A673 (cell line): ENCODE data around the gene AMOTL1. TPM values are rescaled to one million over a fixed set of nuclear protein-coding genes. Genes with fewer than 3 reads are reported as not detected.

Source experiments
- BruUV-seq: library from RNA; stranded (reverse); fragments of 400-500 nt; replicated peaks from 2 replicates; lab custom pipeline; 2021; lab: Mats Ljungman, UMichigan
- CTCF ChIA-PET: fragments of 300-600 bp; sonication (Branson Sonifier 250); formaldehyde crosslinking; loops from one replicate; lab custom pipeline; 2022; ENCODE audit warnings: antibody characterized with exemption; lab: Charles Lee
- POLR2A ChIA-PET: fragments of 300-600 bp; sonication (Branson Sonifier 250); formaldehyde crosslinking; loops from one replicate; lab custom pipeline; 2022; ENCODE audit warnings: antibody characterized with exemption; ENCODE audit not compliant: low non-redundant PET; lab: Charles Lee
- DNase-seq: peaks from one replicate; pipeline ENCODE4 v3.0.0-alpha.2; 2015; ENCODE audit warnings: low spot score
- H3K27ac ChIP-seq: fragments of 200-600 bp; sonication (generic); 2 replicates; pipeline ENCODE4 v1.5.1; 2016; ENCODE audit warnings: mixed run types, low read depth, mild to moderate bottlenecking, mixed read lengths, antibody characterized with exemption, low read length; ENCODE audit not compliant: poor library complexity, severe bottlenecking
- H3K27me3 ChIP-seq: fragments of 200-600 bp; sonication (generic); replicated peaks from 2 replicates; pipeline ENCODE4 v1.6.1; 2017; ENCODE audit warnings: mixed run types, low read depth, mild to moderate bottlenecking, mixed read lengths, antibody characterized with exemption, low read length; ENCODE audit not compliant: insufficient read depth, poor library complexity
- H3K36me3 ChIP-seq: fragments of 200-600 bp; sonication (generic); 2 replicates; pipeline ENCODE4 v1.6.1; 2016; ENCODE audit warnings: mixed run types, mild to moderate bottlenecking, mixed read lengths, antibody characterized with exemption, low read length; ENCODE audit not compliant: insufficient read depth, poor library complexity, severe bottlenecking
- H3K4me1 ChIP-seq: fragments of 200-600 bp; sonication (generic); 2 replicates; pipeline ENCODE4 v1.6.1; 2017; ENCODE audit warnings: mixed run types, mild to moderate bottlenecking, mixed read lengths, antibody characterized with exemption, low read length; ENCODE audit not compliant: insufficient read depth, poor library complexity, severe bottlenecking
- H3K4me3 ChIP-seq: fragments of 200-600 bp; sonication (generic); 2 replicates; pipeline ENCODE4 v1.5.1; 2016; ENCODE audit warnings: low read depth, mixed run types, mild to moderate bottlenecking, mixed read lengths, low read length; ENCODE audit not compliant: poor library complexity, severe bottlenecking
- H3K9me3 ChIP-seq: fragments of 200-600 bp; sonication (generic); 2 replicates; pipeline ENCODE4 v1.6.1; 2016; ENCODE audit warnings: mixed run types, low read depth, mild to moderate bottlenecking, mixed read lengths, antibody characterized with exemption, low read length; ENCODE audit not compliant: poor library complexity, severe bottlenecking
- EZH2 ChIP-seq: fragments of 200-600 bp; sonication (generic); IDR thresholded peaks from 2 replicates; pipeline ENCODE4 v1.6.1; 2017; ENCODE audit warnings: borderline replicate concordance, low read depth, mild to moderate bottlenecking, mixed read lengths, antibody characterized with exemption, low read length; ENCODE audit not compliant: poor library complexity, severe bottlenecking
- intact Hi-C: fragments of 100-400 bp; cut with micrococcal nuclease; formaldehyde crosslinking; loops from one replicate; pipeline ENCODE4 v1.10.0; 2022; ENCODE audit not compliant: unreplicated experiment
- total RNA-seq: library from RNA; stranded (reverse); gene quantifications from 2 replicates; pipeline ENCODE4 v1.2.3, GENCODE V29; 2021
- TF ChIP-seq, protein P1 (sequence below): fragments of 300-800, 200-600 bp; sonication (generic); conservative IDR thresholded peaks from 2 replicates; pipeline ENCODE4 v1.5.1; 2017; ENCODE audit warnings: low read depth, mild to moderate bottlenecking, antibody characterized with exemption, low read length, moderate library complexity, mixed read lengths

Gene AMOTL1
- total RNA-seq, 1 experiment from 2014 or later: 68.5 TPM

DNA sequence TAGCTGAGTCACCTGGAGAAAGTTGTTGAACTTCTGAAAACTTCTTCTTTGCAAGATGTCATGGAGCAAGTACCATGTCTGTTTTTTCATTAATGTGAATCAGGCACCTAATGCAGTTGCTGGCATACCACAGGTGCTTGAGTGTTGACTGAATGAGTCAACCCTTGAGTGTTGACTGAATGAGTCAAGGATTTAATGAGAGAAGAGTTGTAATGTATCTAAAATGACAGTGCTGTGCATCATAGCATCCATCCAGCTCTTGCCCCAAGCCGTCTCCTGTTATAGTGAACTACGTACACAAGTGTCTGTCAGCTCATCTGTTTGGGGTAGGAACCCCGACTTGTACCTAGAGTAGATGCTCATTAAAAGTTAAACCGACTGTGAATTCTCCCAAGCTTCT is 112.1 kb downstream of the AMOTL1 start:
- Histone ChIP-seq H3K4me1 (peaks cover 23% of the 10 kb centered on the region), H3K36me3 (peaks cover 10% of the 10 kb centered on the region), H3K9me3 (no peaks in the 10 kb centered on the region), H3K4me3 (no peak overlapping the region), H3K27me3 (no peaks in the 10 kb centered on the region), H3K27ac (no peak overlapping the region)
- TF ChIP-seq EZH2: no peak
- TF ChIP-seq, protein P1, sequence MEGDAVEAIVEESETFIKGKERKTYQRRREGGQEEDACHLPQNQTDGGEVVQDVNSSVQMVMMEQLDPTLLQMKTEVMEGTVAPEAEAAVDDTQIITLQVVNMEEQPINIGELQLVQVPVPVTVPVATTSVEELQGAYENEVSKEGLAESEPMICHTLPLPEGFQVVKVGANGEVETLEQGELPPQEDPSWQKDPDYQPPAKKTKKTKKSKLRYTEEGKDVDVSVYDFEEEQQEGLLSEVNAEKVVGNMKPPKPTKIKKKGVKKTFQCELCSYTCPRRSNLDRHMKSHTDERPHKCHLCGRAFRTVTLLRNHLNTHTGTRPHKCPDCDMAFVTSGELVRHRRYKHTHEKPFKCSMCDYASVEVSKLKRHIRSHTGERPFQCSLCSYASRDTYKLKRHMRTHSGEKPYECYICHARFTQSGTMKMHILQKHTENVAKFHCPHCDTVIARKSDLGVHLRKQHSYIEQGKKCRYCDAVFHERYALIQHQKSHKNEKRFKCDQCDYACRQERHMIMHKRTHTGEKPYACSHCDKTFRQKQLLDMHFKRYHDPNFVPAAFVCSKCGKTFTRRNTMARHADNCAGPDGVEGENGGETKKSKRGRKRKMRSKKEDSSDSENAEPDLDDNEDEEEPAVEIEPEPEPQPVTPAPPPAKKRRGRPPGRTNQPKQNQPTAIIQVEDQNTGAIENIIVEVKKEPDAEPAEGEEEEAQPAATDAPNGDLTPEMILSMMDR: no peak
- CTCF ChIA-PET: no interaction called here
- intact Hi-C loops: no loop called here
- no peak for DNase-seq
- BruUV-seq: no TSS peak
- POLR2A ChIA-PET: no interaction called here

DNA sequence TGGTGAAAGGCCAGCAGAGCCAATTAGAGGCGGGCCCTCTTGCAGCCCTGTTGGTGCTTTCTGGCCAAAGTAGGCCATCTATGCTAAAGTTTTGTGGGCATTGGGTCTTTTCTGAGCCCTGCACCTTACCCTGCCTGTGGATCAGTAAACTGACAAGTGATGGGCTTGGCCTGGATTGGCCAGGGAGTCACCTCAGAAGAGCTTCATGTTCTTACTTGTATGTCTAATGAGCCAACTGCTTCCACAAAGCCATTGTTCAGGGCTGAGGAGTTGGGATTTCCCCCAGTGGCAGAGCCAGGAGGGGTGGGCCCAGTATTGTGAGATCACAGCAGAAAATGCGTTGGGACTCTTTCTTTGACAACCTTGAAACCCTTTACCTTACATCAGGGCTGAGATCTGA is 114.8 kb downstream of the AMOTL1 start:
- H3K4me3 ChIP-seq: no peak overlapping the region
- BruUV-seq: no TSS peak
- TF ChIP-seq, protein P1: no peak
- no peak for TF ChIP-seq EZH2
- H3K9me3 ChIP-seq: no peaks in the 10 kb centered on the region
- no peaks in the 10 kb centered on the region for H3K4me1 ChIP-seq
- POLR2A ChIA-PET: no interaction called here
- H3K27ac ChIP-seq: no peak overlapping the region
- intact Hi-C loops: no loop called here
- no peak for DNase-seq
- H3K36me3 ChIP-seq: peaks cover 5% of the 10 kb centered on the region
- no peaks in the 10 kb centered on the region for H3K27me3 ChIP-seq
- CTCF ChIA-PET: no interaction called here

DNA sequence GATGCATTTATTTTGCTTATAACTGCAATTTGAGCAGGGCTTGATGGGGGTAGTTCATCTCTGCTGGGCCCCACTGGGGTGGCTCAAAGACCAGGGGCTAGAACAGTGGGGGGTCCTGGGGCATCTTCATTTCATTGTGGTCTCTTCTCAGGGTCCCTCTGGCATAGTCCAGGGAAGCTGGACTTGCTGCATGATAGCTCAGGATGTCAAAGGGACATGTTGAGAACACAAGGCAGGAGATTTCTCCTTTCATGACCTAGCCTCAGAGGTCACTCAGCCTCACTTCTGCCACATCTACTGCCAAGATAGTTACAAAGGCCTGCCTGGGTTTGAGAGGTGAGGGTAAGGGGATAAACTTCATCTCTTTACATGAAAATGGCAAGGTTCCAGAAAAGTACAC is 115.7 kb downstream of the AMOTL1 start:
- no peaks in the 10 kb centered on the region for H3K4me1 ChIP-seq
- intact Hi-C loops: no loop called here
- no peak for TF ChIP-seq EZH2
- TF ChIP-seq, protein P1: no peak
- no peaks in the 10 kb centered on the region for H3K27me3 ChIP-seq
- DNase-seq: no peak
- BruUV-seq: no TSS peak
- no peak overlapping the region for H3K27ac ChIP-seq
- no peak overlapping the region for H3K4me3 ChIP-seq
- ChIA-PET POLR2A (no interaction called here), CTCF (no interaction called here)
- H3K36me3 ChIP-seq: no peaks in the 10 kb centered on the region
- peaks cover 4% of the 10 kb centered on the region for H3K9me3 ChIP-seq
